NCI-H2171 (cell line): ENCODE data around the gene MRGPRG.

Experiments used
- DNase-seq: peaks from one replicate; lab custom pipeline; 2025; lab: John Stamatoyannopoulos, UW

The MRGPRG gene

DNA sequence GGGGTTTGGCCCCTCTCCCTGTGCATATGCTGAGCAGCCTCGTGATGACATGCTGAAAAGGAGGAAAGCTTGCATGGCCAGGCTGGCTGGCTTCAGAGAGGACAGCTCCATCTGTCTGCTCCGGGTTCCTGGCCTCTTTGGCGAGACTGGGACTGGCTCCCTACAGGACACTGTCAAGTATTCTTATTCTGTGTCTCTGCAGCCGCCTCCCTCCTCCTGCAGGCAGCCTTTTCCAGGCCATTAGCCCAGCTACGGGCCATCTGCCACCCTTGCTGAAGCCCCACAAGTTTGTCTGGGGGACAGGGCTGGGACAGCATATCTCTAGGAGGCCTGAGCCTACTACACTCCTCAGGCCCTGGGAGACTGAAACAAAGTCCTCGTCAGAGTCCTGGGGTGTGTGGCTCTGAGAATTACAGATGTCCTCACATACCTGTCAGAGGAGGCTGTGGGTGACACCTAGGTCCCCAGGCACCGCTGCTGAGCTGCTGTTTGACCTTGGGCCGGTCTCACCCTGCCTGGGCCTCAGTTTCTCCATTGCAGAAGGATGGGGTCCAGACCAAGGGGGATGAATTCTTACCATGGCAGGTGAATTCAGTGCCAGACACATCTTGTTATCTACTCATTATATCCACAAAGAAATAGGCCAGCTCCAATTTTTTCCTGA is 11.0 kb downstream of the MRGPRG start:
- DNase-seq, result no peak

DNA sequence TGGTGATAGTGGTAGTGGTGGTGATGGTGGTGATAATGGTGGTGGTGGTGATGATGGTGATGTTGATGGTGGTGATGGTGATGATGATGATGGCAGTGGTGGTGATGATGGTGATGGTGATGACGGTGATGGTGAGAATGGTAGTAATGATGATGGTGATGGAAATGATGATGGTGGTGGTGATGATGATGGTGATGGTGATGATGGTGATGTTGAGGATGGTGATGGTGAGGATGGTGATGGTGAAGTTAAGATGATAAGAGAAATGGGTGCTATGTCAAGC is 11.8 kb downstream of the MRGPRG start:
- no peak for DNase-seq

DNA sequence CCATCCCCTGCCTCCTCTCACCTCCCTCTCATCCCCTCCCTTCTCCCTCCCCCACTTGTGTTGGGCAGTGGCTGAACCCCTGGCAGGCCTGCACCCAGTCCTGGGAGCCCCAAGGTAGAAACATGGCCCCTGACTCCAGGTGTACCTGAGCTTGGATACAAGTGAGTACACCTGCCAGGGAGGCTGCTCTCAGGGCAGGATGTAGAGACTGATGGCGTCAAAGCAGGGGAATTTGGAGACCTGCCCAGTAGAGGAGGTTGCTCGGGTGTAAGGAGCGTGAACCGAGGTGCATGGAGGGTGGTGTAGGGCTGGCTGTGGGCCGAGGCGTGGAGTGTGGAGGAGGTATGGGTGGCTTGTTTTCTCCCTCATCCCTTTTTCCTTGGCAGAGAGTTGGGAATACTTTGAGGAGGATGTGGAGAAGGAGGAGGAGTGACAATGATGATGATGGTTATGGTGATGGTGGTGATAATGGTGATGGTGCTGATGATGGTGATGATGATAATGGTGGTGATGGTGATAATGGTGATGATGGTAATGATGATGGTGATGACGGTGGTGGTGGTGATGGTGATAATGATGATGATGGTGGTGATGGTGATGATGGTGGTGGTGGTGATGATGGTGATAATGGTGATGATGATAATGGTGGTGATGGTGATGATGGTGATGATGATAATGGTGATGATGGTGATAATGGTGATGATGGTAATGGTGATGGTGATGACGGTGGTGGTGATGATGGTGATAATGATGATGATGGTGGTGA is 12.3 kb downstream of the MRGPRG start:
- DNase-seq, result no peak

DNA sequence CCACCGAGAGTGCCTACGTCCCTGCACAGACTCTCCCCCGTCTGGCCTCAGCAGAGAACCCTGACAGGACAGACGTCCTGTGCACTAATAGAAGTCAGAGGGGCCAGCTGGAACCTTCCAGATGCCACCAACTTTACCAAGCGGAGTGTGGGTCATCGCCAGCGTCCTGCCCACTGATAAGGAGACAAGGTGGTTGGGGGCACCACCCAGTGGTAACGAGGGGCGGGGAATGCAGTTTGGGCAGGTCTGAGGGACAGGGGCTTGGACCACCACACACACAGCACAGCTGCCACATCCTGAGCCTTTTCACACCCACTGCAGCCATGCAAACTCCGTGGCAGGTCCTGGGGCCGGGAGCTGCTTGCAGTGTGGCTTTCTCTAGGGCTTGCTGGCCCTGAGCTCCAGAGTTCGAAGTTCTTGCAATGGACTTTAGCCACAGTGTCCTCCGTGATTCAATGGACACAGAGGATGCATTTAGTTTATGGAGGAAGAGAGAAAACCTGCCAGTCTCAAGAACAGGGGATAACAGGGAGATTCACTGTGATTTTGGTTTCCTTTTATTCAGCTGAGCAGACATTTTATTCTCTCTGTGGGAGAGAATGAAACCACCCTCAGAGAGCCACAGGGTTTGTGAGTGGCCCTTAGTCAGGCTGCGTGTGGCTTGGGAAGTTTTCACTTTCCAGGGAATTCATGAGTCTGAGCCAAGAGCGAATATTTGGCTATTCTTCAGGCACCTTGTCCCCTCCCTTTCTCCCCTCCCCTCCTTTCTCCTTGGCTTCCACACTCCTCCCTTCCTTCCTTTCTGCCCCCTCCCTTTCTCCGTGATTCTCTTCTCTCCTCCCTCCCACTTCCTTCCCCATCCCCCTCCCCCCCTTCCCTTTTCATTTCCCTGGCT is 13.1 kb downstream of the MRGPRG start:
- no peak for DNase-seq

DNA sequence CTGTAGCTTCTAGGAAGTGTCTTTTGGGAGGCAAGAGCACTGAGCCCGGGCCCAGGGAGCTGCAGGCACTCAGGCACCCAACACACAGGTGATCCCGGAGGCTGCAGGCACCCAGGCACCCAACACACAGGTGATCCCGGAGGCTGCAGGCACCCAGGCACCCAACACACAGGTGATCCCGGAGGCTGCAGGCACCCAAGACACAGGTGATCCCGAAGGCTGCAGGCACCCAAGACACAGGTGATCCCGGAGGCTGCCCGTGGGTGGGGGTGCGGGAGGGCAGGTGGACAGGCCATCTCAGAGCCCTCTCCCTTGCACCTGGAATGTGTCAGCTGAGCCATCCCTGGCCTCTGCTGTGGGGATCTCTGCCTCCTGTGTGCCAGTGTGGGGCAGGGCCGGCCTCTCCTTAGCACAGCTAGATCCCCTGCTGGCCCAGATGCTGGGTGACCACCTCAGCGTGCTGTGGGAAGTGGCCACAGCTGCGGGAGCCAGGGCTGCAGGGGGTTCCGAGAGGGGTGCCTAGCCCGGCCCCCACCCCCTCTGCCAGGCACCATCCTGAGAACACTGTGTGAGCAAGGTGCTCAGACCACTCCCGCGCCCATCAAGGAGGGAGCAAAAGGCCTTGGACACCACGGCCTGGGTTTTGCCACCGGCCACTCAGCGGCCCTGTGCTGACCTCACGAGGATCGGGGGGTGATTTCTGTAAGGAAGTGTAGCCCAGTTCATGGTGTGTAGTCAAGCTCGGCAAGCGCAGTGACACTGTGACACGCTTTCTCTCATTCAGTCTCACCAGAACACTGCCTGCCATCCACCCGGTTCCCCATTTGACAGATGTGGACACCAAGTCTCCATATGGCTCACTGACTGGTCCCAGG is 14.2 kb downstream of the MRGPRG start:
- DNase-seq, result no peak

DNA sequence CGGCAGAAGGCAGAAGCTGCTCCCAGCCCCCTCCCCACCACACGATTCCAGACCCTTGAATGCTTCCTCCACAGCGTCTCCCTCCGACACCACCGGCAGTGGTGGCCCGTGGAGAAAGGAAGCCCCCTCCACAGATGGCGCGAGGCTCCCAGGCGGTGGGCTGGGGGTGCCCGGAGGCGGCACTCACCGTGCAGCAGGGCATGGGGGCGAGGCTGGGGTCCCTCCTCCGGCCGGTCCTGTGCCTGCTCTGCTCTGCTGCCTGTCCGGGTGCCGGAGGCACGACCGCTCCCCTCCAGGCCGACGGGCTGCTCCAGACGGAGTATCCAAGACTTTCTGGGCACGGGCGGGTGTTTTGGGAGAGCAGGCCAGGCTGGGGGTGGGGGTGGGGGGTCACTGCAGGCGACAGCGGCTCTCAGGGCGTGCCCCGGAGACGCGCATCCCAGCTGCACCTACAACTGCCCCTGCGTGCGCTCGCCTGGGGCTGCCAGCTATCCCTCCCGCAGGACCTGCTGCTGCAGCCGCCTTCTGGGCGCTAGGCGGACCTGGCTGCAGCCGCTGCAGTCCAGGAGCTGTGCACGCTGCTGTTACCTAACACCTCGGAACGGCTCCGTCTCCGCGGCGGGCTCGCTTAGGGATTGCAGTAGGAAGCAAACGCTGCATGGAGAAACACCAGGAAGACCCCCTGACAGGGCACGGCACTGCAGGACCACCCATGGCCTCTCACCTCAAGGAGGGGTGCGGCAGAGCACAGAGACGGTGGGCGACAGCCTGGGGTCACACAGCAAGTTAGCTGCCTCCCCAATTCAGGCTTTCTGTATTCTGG is 15.2 kb downstream of the MRGPRG start:
- DNase-seq, result no peak

DNA sequence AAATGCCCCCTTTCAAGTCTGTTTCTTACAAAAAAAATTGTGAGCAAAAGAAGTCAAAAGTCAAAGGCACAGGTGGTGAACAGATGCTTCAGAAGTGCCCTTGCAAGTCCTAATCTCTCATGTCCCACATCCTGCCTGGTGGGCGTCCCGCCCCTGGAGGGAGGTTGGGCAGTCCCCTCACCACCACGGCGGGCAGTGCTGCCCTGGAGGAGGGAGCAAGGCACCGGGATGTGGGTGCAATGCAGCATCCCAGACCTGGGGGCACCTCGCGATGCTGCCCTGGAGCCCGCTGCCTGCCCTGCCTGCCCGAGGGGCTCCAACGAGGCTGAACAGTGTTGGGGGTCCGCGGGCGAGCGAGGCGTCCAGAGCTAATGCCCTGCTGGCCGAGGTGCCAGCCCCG is 15.9 kb downstream of the MRGPRG start:
- no peak for DNase-seq

DNA sequence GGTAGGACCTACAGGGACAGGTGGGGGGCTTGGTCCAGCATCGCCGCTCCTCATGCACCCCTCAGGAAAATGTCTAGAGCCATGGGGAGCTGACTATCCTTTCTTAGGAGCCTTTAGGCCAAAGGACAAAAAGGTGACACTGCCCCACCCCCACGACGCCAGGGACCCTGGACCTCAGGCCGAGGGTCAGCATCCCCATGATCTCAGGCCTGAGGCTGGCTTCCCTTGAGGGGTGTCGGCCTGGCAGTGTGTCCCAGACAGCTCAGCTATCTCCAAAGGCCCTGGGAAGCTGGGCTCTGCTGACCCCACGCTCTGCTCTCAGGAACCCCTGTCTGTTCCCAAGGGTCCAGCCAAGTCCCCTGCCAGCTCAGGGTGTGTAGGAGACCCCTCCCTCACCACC is 16.3 kb downstream of the MRGPRG start:
- DNase-seq, result no peak

DNA sequence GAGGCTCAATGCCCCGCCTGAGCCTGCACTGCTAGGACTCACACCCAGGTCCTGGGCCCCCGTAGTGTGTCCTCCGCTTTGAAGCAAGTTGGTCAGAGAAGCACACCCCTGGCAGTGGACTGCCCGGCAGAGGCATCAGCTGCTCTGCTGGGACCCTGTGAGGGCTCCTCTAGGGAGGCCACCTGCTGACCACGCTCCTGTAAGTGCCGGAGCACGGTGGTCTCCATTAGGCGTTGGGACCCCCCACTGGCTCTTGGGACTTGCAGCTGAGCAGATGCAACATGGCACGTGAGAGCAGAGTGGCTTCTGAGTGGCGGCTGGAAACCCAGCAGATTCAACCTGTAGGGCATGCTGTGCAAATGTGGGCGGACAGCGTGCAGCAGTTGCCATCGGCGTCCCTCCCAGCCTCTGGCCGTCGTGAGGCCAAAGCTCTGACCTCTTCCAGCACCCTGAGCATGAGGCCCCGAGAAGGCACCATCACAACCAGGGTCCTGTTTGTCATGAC is 16.9 kb downstream of the MRGPRG start:
- DNase-seq, result no peak

DNA sequence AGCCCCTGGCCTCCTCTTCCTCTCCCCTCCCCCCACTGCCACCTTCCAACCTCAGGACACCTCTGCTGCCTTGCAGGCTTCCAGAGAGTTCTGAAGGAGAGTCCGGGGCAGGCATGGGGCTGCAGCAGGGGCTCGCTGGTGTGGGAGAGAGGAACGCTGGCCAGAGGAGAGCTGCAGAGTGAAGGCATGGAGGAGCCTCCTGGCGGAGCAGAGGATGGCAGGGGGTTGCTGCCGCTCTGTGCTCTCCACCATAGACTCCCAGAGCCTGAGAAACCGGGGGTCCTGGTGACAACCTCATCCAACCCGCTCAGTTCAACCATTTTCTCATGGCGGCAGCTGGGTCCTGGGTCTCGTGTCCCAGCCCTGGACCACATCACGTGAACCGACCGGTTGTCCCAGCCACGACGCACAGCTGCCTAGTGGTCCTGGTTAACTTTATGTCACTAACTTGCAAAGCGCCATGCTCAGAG is 17.5 kb downstream of the MRGPRG start:
- no peak for DNase-seq

DNA sequence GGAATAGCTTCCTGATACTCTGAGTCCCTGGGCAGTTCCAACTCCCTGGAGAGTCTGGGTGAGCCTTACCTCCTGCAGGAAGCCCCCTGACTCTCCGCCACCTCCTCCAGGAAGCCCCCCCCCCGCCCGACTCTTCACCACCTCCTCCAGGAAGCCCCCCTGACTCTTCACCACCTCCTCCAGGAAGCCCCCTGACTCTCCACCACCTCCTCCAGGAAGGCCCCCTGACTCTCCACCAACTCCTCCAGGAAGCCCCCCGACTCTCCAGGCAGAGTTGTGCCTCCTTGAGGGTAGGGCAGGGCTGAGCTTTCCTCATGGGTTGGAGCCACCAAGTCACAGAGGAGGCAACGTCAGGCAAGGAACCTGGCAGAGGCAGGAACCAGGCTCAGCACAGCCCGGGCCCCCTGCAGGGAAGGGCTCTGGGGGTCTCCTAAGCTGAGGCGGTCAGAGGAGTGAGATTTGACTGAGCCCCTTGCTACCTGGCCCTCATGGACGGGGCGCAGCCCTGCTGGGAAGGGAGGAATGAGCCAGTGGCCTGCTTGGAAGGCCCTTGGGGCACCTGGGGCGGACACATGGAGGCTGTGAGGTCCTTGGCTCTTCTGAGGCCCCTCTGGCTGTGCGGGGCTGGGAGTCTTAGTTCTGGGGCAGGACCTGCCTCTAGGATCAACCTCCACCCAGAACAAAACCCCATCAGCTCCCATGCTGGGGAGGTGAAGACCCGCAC is 18.1 kb downstream of the MRGPRG start:
- DNase-seq, result no peak

DNA sequence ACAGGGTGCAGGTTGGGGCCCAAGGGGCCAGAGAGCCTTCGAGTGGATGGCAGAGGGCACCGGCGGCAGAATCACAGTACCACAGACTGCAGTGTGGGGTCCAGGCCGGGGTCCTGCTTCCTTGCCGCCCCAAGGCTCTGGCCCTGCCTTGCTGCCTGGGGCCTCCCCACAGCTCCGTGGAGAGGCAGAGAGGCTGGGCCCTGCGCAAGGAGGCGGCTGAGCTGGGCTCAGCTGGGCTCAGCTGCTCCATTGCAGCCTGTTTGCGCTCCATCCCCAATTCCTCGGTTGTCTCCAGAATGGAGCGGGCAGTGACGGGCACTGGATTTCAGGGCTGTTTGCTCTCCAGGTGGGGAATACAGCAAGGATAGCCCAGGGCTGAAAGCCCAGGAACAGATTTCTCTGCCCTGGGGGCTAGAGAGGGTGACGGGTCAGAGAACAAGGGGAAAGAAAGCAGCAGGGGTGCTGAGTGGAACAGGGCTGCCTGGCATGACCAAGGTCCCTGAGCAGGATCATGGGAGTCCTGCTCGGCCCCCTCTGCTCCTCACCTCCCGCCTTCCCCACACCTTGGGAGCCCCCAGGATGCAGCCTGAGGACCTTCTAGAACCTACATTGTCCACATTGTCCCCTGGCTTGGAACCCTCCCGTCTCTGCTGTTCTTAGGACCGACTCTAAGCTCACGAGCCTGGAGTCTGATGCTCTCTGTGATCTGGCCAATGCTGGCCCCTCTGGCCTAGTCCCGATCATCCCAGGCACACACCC is 18.9 kb downstream of the MRGPRG start:
- no peak for DNase-seq

DNA sequence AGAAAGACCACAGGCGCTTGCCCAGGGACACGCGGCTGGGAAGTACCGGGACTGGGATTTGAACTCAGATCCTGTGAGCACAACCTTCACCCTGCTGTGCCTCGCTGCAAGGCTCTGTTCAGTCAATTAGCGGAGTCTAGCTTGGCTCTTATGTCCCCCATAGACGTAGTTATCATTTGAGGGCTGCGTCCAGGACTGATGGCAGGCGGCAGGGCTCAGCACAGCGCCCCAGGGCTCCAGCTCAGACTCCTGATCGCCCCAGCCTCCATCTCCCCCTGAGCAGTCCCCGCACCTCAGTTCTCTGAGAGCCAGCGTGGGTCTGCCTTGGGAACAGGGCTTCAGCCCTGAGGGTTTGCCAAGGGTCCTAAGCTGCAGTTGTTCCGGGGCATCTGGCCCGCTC is 19.8 kb downstream of the MRGPRG start:
- no peak for DNase-seq

DNA sequence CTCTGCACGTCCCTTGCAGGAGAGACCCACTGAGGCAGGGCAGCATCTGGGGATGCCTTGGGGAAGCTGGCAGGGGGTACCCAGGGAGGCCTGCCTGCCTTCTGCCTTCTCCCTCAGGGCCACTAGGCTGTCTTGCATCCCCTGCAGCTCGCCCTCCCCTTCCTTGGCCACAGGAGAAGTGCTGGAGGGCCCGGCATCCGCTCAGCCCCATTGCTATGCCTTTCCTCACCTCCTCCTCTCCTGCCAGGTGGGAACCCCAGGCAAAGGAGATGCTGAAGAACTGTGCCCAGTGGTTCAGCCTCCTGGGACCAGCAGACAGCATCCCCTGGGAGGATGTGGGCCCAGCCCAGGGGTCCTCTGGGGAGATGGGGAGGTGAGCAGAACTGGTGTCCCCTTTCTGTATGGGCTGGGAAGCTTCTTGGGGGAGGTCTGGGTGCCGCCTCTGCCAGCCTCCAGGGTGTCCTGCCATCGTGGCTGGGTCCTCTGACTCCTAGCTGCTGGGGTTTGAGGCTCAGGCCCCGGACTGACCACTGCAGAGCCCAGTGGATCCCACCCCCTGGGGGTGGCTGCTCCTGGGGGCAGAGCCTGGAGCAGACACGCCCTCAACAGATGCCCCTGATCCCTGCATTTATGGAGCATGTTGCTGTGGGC is 20.6 kb downstream of the MRGPRG start:
- no peak for DNase-seq

DNA sequence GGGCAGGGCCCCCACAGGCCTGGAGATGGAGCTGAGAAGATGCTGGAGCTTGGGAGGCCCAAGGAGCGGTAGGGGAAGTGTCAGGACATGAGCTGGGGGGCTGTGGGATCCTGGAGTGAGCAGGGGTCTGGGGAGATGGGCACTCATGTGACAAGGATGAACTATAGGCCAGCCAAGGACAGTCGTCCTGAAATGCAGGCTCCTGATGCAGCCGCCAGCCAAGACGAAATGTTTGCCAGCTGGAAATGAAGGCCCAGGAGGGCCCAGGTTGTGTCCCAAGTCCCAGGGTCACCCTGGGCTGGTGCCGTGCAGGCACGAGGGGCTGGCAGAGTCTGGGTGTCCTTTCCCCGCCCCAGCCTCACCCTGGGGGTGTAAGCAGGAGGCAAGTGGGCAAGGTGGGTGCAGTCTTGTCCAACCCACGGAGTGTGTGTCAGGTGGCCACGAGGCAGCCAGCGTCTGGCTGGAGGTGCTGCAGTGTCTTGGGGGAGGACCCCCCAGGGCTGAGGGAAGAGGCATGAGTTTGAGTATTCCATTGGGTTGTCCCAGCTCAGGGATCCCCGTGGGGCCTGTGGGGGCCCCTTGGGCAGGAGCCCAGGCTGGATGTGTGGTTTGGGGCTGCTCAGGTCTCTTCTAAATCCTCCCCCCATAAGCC is 21.4 kb downstream of the MRGPRG start:
- no peak for DNase-seq

DNA sequence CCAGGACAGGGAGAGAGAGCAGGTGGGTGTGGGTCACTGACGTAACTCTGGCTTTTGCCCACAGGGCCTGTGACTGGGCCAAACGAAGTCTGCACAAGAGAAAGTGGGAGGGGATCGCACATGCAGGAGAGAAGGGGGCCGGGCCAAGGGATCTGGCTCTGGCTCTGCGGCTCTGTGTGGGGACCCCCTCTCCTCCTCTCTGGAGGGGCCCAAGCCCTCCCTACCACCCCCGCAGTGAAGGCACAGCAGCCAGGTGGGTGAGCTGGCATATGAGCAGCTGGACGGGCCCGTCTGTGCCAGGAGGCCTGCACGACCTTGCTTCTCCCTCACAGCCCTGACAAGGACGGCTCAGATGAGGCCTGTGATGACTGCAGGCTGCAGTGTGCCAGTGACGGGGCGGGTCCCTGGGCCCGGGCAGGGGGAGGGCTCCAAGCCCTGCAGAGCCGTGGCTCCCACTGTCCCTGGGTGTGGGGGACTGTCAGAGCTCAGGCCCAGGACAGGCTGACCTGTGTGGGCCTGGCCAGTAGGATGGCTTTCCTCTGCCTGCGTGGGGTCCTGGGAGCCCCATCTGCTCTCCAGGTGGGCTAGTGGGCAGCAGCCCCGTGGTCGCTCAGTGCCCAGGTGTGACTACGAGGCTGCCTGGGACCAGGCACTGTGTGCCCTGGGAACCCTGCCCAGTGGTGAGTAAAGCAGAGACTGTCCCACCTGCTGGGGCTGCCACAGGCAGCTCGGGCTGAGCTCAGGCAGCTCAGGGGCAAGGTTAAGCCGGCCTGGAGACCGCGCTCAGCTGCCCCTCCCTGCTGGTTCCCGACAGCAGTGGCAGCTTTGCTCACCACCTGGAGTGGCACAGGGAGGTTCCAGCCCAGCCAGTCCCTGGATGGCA is 22.2 kb downstream of the MRGPRG start:
- no peak for DNase-seq
